Progenitor cell of endocrine pancreas (in vitro differentiated cells): ENCODE results near the gene NBAS. TPM values are rescaled to one million over a fixed set of nuclear protein-coding genes. Genes with fewer than 3 reads are reported as not detected.

Source experiments
- DNase-seq: peaks from one replicate; pipeline ENCODE4 v3.0.0; 2021; ENCODE audit warnings: low spot score; ENCODE audit not compliant: unreplicated experiment
- H3K27ac Mint-ChIP-seq: 2 replicates; pipeline ENCODE4 v1.8.0; 2021; ENCODE audit warnings: mild to moderate bottlenecking, moderate library complexity, mixed read lengths
- H3K27me3 Mint-ChIP-seq: 2 replicates; pipeline ENCODE4 v1.8.0; 2021; ENCODE audit warnings: mixed read lengths
- H3K36me3 Mint-ChIP-seq: 2 replicates; pipeline ENCODE4 v1.8.0; 2022; ENCODE audit warnings: mixed read lengths; ENCODE audit not compliant: insufficient read depth
- H3K4me1 Mint-ChIP-seq: 2 replicates; pipeline ENCODE4 v1.8.0; 2021; ENCODE audit warnings: low read depth, mixed read lengths
- H3K4me3 Mint-ChIP-seq: 2 replicates; pipeline ENCODE4 v1.8.0; 2021; ENCODE audit warnings: low read depth, mild to moderate bottlenecking, moderate library complexity, mixed read lengths
- H3K9me3 Mint-ChIP-seq: 2 replicates; pipeline ENCODE4 v1.8.0; 2021; ENCODE audit warnings: low read depth, mixed read lengths
- total RNA-seq: library from RNA; stranded (reverse); gene quantifications from 2 replicates; pipeline ENCODE4 v1.2.1, GENCODE V29; 2021
- TF ChIP-seq, protein P1 (sequence below): fragments of 200-600 bp; sonication (generic); IDR thresholded peaks from one replicate; pipeline ENCODE4 v1.5.0; 2021; ENCODE audit warnings: antibody characterized with exemption, mild to moderate bottlenecking; ENCODE audit not compliant: unreplicated experiment

The NBAS gene
- total RNA-seq, 1 donor from 2014 or later: 63.0 TPM

DNA sequence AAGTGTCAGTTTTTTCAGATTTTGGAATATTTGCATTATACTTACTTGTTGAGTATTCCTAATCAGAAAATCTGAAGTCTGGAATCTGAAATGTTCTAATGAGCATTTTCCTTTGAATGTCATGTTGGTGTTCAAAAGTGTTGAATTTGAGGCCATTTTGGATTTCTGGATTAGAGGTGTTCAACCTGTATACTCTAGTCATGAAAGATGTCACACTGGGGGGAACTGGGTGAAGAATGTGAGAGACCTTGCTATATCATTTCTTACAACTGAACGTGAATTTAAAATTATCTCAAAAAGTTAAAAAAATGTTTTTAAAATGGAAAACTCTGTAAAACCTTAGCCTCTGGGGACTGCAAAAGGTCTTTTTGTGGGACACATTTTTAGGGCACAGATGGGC lies 384.5 kb downstream of the NBAS start:
- H3K27me3 Mint-ChIP-seq: no peaks in the 10 kb centered on the region
- peaks cover 6% of the 10 kb centered on the region for H3K36me3 Mint-ChIP-seq
- H3K4me1 Mint-ChIP-seq: peaks cover 13% of the 10 kb centered on the region

DNA sequence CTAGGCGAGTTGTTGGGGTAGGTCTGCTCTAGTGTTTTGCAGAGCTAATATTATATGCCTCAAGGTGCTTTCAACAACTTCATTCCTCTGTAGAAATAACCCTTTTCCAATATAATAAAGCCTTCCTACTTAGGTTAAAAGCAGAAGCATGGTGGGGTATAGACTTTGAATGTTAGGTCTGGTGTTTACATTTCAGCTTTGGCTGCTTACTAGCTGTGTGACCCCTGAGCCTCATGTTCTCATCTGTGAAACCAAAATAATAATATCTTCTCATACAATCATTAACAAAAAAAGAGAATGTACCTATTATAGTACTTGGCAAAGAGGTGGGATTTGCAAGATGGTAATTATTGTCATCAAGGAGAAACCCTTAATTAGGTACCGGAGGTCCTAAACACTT lies 386.6 kb downstream of the NBAS start:
- Mint-ChIP-seq H3K9me3 (no peaks in the 10 kb centered on the region), H3K4me1 (peaks cover 19% of the 10 kb centered on the region), H3K27ac (no peak overlapping the region), H3K27me3 (no peaks in the 10 kb centered on the region), H3K4me3 (no peak overlapping the region), H3K36me3 (peaks cover 4% of the 10 kb centered on the region)
- DNase-seq: no peak
- TF ChIP-seq, protein P1, sequence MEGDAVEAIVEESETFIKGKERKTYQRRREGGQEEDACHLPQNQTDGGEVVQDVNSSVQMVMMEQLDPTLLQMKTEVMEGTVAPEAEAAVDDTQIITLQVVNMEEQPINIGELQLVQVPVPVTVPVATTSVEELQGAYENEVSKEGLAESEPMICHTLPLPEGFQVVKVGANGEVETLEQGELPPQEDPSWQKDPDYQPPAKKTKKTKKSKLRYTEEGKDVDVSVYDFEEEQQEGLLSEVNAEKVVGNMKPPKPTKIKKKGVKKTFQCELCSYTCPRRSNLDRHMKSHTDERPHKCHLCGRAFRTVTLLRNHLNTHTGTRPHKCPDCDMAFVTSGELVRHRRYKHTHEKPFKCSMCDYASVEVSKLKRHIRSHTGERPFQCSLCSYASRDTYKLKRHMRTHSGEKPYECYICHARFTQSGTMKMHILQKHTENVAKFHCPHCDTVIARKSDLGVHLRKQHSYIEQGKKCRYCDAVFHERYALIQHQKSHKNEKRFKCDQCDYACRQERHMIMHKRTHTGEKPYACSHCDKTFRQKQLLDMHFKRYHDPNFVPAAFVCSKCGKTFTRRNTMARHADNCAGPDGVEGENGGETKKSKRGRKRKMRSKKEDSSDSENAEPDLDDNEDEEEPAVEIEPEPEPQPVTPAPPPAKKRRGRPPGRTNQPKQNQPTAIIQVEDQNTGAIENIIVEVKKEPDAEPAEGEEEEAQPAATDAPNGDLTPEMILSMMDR: no peak

More for the DNA sequence above, 384.5 kb downstream of the NBAS start:
- Mint-ChIP-seq H3K4me3 (no peak overlapping the region), H3K27ac (no peak overlapping the region), H3K9me3 (no peaks in the 10 kb centered on the region)
- DNase-seq: no peak
- TF ChIP-seq, protein P1: no peak

DNA sequence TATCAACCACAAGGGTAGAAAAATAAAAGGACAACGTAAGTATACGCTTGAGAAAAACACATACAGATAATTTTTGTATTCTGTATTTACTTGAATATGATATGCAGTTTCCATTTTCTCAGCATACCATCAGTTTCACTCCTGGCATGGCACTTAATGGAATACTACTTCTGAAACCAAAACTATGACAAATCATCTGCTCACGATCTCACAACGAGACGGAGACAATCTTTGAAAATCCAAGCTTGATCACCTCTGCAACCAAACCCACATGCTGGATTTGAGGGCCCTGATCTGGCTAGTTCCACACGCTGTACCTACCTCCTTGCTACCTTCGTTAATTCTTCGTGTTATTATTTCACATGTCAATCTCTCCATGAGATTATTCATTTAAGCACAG lies 387.6 kb downstream of the NBAS start:
- Mint-ChIP-seq H3K27me3 (no peaks in the 10 kb centered on the region), H3K9me3 (no peaks in the 10 kb centered on the region), H3K4me1 (peaks cover 19% of the 10 kb centered on the region), H3K4me3 (no peak overlapping the region), H3K36me3 (peaks cover 6% of the 10 kb centered on the region), H3K27ac (no peak overlapping the region)
- TF ChIP-seq, protein P1: no peak
- no peak for DNase-seq

DNA sequence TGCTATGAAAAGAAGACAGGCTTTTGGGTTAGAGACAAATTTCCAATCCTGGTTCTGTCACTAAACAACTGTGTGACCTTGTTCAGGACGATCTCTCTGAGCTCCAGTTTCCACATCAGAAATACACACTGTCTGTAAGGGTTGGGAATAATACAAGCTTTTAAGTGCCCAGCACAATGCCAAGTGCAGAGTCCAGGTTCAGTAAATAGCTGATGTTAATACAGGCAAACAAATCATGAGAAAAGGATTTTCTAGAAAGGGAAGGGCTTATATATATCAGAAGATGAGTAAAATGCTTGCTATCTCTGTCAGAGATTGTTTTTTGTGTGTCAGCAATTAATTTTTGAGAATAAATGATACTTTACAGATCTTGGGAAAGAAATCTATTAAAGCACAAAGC lies 388.3 kb downstream of the NBAS start:
- Mint-ChIP-seq H3K9me3 (no peaks in the 10 kb centered on the region), H3K4me3 (no peak overlapping the region), H3K4me1 (peaks cover 19% of the 10 kb centered on the region), H3K27me3 (no peaks in the 10 kb centered on the region), H3K36me3 (peaks cover 5% of the 10 kb centered on the region), H3K27ac (no peak overlapping the region)
- no peak for DNase-seq
- TF ChIP-seq, protein P1: no peak

DNA sequence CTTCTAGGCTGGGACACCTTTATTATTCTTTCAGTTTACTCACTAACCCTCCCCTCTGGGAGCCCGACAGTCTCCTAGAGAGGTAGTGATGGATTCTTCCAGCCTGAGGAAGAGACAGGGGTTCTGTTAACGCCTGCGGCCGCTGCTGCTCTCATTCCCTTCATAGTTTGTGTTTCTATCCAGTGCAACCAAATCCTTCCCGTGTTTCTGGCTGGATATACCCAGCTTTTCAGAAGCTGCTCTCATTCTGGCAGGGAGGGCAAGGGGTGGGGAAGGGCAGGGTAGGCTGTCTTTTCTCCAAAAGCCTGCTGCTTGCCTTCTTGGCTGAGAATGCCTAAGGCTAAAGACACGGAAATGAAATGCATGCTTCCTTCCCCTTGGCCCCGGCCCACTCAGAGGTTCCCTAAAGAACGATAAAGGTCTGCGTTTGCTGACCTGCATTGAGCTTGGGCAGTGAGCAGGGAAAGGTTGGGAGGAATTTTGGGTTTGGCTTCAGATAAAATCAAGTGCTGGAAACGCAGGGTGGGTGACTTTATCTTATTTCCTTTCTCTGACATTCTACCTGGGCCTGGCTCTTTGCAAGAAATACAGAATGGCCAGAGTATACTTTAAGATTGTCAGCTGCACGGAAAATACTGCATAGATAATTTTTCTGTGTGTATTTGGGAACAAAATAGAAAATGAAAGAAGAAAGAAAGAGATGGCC lies 390.9 kb downstream of the NBAS start:
- Mint-ChIP-seq H3K36me3 (peaks cover 5% of the 10 kb centered on the region), H3K9me3 (no peaks in the 10 kb centered on the region), H3K4me3 (no peak overlapping the region), H3K4me1 (peaks cover 15% of the 10 kb centered on the region), H3K27ac (peak overlapping the region; percentile 17), H3K27me3 (no peaks in the 10 kb centered on the region)
- TF ChIP-seq, protein P1: no peak
- no peak for DNase-seq
